Measurements from ENCODE around the gene CDK5RAP2.

Gene CDK5RAP2

GRCh38 chr9:120375316-120375715 is 204.7 kb downstream of the CDK5RAP2 start:
- DNase-seq: no peak

DNA sequence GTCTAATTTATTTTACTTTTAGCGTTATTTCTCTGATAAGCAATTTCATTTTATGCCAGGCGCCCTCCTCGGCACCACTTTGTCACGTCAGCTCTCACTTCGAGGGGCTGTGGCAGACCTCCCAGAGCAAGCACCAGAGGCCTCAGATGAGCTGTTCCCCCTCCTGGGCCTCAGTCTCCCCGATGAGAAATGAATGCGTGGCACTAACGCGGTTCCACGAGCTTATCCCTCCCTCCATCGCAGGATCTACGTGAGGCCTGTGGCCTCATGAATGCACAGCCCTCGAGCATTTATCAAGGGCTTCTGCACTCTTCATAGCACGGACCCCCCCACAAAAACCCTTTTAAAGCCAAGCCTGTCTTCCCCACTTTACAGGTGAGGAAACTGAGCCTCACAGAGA is 205.2 kb downstream of the CDK5RAP2 start:
- DNase-seq: no peak

- no peak for DNase-seq
Measured at GRCh38 chr9:120374239-120374638, 205.7 kb downstream of the CDK5RAP2 start.

DNA sequence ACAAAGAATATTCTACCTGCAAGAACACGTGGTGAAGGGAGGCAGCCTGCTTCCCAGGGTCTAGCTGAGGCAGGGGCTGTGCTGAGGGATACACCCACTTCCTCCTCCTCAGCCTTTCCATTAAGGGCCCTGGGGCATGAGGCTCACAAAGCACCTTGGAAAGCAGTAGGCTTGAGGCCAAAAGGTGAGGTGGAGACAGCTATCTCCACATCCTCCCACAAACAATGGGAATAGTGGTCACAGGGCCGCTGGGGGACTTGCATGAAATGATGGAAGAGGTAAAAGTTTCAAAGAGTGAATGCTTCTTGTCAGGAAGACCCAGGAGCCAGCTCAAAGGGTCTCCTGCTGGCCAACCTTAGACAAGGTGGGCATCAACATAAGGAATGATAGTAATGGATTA is 207.9 kb downstream of the CDK5RAP2 start:
- DNase-seq: no peak

- DNase-seq: no peak
Measured at GRCh38 chr9:120369608-120370220, 210.3 kb downstream of the CDK5RAP2 start.

GRCh38 chr9:120368799-120369198 is 211.2 kb downstream of the CDK5RAP2 start:
- no peak for DNase-seq

GRCh38 chr9:120366644-120367019 is 213.3 kb downstream of the CDK5RAP2 start:
- DNase-seq: no peak

- no peak for DNase-seq
Measured at GRCh38 chr9:120365386-120365785, 214.6 kb downstream of the CDK5RAP2 start.

DNA sequence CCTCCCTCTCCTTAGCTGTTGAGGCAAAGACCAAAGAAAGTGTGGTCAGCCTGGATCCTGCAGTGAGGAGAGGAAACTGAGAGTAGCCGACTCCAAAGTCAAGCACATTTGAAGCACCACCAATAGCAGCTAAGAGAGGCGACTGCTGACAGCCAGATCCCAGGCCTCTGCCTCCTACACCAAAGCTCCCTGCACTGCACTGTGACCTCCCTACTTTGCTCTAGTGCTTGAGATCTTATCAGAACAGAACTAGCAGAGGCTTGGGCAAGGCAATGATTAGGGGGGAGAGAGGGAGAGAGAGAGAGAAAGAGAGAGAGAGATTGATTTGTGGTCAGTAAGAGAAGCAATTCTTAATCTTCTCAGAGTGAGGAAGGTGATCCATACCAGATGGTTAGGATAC is 216.3 kb downstream of the CDK5RAP2 start:
- DNase-seq: no peak

GRCh38 chr9:120362446-120362845 is 217.5 kb downstream of the CDK5RAP2 start:
- no peak for DNase-seq

DNA sequence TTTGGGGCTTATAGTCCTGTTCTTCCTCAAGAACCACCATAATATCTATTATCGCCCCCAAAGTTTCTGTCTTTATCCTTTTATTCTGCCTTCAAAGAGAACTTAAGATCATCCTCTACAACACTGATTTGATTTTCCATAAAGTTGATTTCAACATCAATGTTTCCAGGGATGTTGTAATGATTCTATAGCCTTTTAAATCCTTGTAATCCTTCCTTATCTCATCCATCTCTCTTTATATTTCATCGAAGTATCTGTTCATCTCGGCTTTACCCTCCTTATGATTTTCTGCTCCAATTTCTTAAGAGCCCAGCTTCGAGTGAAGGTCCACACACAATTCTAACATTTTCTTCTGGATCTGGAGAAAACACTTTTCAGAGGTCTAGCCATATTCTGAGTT is 218.4 kb downstream of the CDK5RAP2 start:
- DNase-seq: no peak

GRCh38 chr9:120360510-120360909 is 219.5 kb downstream of the CDK5RAP2 start:
- no peak for DNase-seq

DNA sequence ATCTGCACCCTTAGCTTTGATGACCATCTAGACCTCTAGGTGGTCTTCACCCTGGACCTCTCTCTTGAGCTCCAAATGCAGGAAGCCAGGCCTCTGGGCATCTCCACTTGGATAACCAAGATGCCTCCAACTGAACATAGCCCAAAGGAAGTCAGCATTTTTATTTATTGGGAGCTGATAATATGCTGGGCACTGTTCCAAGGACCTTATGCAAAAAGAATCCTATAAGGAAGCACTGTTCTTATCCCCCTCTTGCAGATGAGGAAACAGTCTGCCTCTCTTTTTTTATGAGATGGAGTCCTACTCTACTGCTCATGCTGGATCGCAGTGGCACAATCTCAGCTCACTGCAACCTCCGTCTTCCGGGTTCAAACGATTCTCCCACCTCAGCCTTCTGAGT is 219.9 kb downstream of the CDK5RAP2 start:
- DNase-seq: no peak

DNA sequence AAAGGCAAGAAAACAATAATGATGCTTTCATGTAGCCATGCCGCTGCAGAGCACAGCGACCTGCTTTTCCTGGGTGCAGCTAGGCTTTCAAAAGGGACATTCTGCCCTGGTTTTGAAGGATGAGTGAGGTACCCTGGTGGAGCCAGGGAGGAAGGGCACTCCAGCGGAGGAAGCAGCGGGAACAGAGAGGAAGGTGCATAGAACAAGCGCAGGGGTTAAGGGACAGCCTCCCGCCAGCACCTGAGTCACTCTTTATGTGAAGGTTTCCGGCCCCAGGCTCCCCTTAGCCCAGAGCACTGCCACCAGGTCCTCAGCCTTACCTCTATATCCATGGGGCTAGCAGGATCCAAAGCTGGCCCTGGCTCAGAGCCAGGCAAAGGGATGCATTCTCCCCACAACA is 221.1 kb downstream of the CDK5RAP2 start:
- no peak for DNase-seq

DNA sequence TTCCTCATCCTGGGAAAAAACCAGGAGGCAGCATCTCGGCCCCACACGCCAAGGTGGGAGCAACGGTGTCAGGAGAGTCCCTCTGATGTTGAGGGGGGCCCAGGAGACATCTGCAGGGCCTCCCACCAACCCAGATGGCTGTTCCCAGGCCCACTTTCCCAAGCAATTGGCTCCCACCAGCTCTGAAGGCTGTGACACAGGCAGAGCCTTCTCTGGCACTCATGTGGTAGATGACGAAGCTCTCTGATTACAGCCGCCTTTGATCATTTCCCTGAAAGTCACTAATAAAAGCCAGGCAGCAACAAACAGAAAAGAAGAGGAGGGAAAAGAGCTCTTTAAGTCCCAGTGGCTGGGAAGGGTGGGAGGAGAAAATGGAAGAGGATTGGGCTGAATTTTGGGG is 226.5 kb downstream of the CDK5RAP2 start:
- no peak for DNase-seq

- no peak for DNase-seq
Measured at GRCh38 chr9:120351106-120351505, 228.9 kb downstream of the CDK5RAP2 start.

GRCh38 chr9:120350596-120350995 is 229.4 kb downstream of the CDK5RAP2 start:
- DNase-seq: no peak

DNA sequence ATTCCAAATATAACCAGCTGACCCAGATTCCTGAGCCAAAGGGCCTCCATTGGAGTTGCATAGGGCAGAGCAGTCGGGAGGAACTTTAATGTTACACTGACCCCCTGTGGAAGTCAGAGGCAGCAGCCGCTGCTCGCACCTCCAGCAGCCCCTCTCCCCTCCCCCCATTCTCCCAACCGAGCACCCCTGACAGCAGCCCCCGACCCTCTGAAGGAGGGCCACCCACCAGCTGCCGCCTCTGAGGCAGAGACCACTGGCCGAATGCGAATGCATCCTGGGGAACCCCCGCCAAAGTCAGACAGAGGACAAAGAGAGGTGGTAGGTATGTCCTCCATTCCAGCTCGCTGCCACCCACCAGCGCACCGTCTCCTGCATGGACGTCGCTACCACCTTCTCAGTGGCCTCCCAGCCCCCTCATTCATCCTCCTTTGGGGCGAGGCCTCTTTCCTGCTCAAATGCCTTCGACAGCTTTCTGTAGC is 231.0 kb downstream of the CDK5RAP2 start:
- DNase-seq: no peak

DNA sequence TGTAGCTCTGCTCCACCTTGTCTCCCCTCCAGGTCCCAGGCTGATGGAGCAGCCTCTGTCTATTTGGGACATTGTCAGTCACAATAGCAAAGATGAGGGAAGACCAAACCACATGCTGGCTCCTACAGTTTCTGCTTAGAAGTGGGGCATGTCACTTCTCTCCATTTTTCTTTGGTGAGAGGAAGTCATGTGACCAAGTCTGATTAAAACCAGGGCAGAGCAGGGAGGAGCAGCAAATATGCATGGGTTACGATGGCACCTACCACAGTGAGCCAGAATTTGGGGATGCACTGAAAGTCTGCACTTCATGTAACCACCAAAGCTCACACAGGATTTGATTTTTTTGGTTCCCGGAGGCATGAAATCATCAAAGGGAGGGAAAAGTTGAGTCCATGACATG is 234.6 kb downstream of the CDK5RAP2 start:
- DNase-seq: no peak

- no peak for DNase-seq
Measured at GRCh38 chr9:120344230-120344629, 235.7 kb downstream of the CDK5RAP2 start.

DNA sequence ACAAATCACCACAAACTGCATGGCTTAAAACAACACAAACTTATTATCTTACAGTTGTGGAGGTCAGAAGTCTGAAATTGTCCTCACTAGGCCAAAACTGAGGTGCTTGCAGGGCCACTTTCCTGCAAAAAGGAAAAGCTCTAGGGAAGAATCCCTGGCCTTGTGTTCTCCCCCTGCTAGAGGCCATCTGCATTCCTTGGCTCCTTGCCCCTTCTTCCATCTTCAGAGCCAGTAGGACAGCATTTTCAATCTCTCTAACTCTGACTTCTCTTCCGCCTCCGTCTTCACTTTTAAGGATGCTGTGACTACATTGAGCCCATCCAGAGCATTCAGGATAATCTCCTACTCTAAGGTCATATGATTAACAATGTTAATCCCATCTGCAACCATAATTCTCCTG is 236.6 kb downstream of the CDK5RAP2 start:
- DNase-seq: no peak
